Psoas muscle (tissue), 8 donors: ENCODE data around the gene GABRR2. TPM values are rescaled to one million over a fixed set of nuclear protein-coding genes. Genes with fewer than 3 reads are reported as not detected.

ENCODE experiments used
- ATAC-seq, 4 donors: fragments of 200-7000 bp; cut with Tn5 transposase; one replicate each; pipeline ENCODE4 v1.9.1; 2020; ENCODE audit warnings: moderate library complexity in 3 of 4, mild to moderate bottlenecking in 2 of 4
- DNase-seq, 2 donors: peaks; one replicate each; pipeline ENCODE4 v3.0.0-alpha.2; 2020
- H3K27ac ChIP-seq: fragments of 200-600 bp; one replicate; pipeline ENCODE4 v1.8.0; 2022
- H3K27me3 ChIP-seq, 3 donors: fragments of 200-600 bp in 1 of 3; one replicate each; pipeline versions ENCODE4 v1.6.1 to v1.8.0; 2013 to 2022; ENCODE audit warnings: low read length in 2 of 3, mild to moderate bottlenecking in 2 of 3, moderate library complexity in 1 of 3; ENCODE audit not compliant: insufficient read depth in 3 of 3
- H3K36me3 ChIP-seq, 2 donors: fragments of 200-600 bp in 1 of 2; one replicate each; pipeline versions ENCODE4 v1.6.1 to v1.8.0; 2013 to 2022; ENCODE audit warnings: low read depth in 1 of 2, mild to moderate bottlenecking in 1 of 2, moderate library complexity in 1 of 2; ENCODE audit not compliant: insufficient read depth in 1 of 2
- H3K4me1 ChIP-seq: fragments of 200-600 bp; one replicate; pipeline ENCODE4 v1.8.0; 2022
- H3K4me3 ChIP-seq: fragments of 200-600 bp; one replicate; pipeline ENCODE4 v1.8.0; 2022; ENCODE audit warnings: mild to moderate bottlenecking
- H3K9me3 ChIP-seq: fragments of 200-600 bp; one replicate; pipeline ENCODE4 v1.8.0; 2022
- CTCF ChIP-seq: fragments of 200-600 bp; IDR thresholded peaks from one replicate; pipeline ENCODE4 v1.8.0; 2022; ENCODE audit warnings: antibody characterized with exemption
- WGBS, 3 donors: extraction: QIAGEN DNeasy Blood & Tissue Kit; methylation state at CpG; one replicate each; pipeline versions ENCODE4 v1.1.6 to v1.1.7; 2013; 5-methylcytosine and 5-hydroxymethylcytosine counted together
- intact Hi-C, 2 donors: fragments of 100-400 bp; cut with DNase I; formaldehyde crosslinking; loops; one replicate each; pipeline versions ENCODE4 v1.11.0 to v1.14.2; 2022
- polyA plus RNA-seq, 3 donors: library from polyadenylated mRNA; stranded (reverse); fragments of 200-250 nt; gene quantifications; one replicate each; pipeline ENCODE4 v1.2.3, GENCODE V29; 2013
- total RNA-seq, 4 donors: library from RNA; stranded (reverse); fragmentation: NEBNext Ultra II Directional in 2 of 4; extraction: Animal tissue kit (Norgen Biotek cat#: 25700) in 2 of 4; gene quantifications; one replicate each; pipeline versions ENCODE4 v1.2.1 to v1.2.4, GENCODE V29; 2021 to 2023
- donor health status: healthy with polysubstance abuse.
- donor health status: DM: no; HTN: no; CAD: no; lungs with moderate emphysema.
- donor health status: Bipolar disorder and iron deficiency.
- donor health status: healthy.
- donor health status: DM: yes; HTN: yes; CAD: no.
- donor health status: DM: no; HTN: no; CAD: no.
- donor health status: DM: no; HTN: no; CAD: no.
- donor health status: DM: yes; HTN: yes; CAD: no.

GABRR2 gene
- total and polyA plus RNA-seq, 7 donors: 0.34 to 4.3 (median 0.71) TPM

DNA sequence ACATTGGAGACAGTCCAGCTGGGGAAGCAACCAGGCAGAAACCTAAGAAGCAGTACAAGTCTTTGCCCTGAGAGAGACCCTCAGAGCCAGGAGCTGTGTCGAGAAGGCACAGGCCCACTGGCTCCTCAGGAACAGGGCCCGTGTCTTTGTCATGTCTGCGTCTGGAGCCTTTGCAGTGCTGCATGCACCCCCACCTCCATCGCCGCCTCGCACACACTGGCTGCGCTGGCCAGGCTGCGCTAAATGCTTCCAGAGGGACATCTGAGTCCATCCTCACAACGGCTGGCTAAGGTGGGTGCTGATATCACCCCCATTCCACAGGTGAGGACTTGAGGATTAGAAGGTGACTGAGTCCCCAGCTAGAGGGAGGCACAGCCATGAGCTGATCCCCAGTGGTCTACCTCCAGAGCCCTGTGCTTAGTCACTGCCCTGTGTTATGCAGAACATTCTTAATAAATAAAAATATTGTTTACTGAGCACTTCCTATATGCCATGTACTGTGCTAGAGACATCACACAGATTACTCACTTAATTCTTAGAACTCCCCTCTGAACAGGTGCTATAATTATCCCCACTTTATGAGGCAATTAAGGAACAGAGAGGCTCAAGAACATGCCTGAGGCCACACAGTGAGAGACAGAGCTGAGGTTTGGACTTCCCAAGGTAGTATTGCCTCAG, 27.6 kb downstream of the GABRR2 start:
- intact Hi-C loops: no loop called here
- no peak for ATAC-seq
- no peaks in the 10 kb centered on the region for H3K36me3 ChIP-seq
- no peak overlapping the region for H3K27ac ChIP-seq
- no peak for TF ChIP-seq CTCF
- H3K9me3 ChIP-seq: no peaks in the 10 kb centered on the region
- no peak overlapping the region for H3K4me3 ChIP-seq
- WGBS, 3 donors: 86 to 91% (median 89%) methylated on average over 9 of the region's 9 CpGs
- no peaks in the 10 kb centered on the region for H3K27me3 ChIP-seq
- DNase-seq: no peak
- H3K4me1 ChIP-seq: no peaks in the 10 kb centered on the region

DNA sequence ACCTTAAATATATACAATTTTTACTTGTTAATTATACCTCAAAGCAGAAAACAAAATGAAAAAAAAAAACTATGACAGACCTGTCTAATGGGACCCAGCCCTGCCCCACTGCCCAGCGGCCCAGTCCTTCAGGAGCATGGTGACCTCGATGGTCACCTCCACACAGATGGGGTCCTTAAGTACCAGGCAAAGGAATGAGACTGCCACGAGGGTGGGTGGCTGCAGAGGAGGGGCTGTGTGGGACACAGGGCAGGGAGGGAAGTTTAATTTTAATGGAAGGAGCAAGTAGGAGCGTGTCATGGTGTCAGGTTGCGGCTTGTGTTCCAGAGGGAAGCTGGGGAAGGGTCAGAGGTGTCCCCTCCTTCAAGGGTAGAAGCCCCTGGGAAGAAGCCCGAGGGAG, 28.6 kb downstream of the GABRR2 start:
- no peak for TF ChIP-seq CTCF
- Histone ChIP-seq H3K27me3 (no peaks in the 10 kb centered on the region), H3K4me3 (no peak overlapping the region), H3K9me3 (no peaks in the 10 kb centered on the region), H3K36me3 (no peaks in the 10 kb centered on the region), H3K4me1 (no peaks in the 10 kb centered on the region), H3K27ac (no peak overlapping the region)
- DNase-seq (no peak), ATAC-seq (no peak)
- intact Hi-C loops: no loop called here
- 63 to 72% (median 67%) methylated on average over 6 of the region's 6 CpGs for whole genome bisulfite sequencing, 3 donors

- no peaks in the 10 kb centered on the region for H3K9me3 ChIP-seq
- DNase-seq (no peak), ATAC-seq (no peak)
- TF ChIP-seq CTCF: no peak
- intact Hi-C loops: no loop called here
- H3K4me1 ChIP-seq: no peaks in the 10 kb centered on the region
- no peaks in the 10 kb centered on the region for H3K36me3 ChIP-seq
- no peaks in the 10 kb centered on the region for H3K27me3 ChIP-seq
- no peak overlapping the region for H3K4me3 ChIP-seq
- WGBS, 3 donors: 75 to 79% (median 77%) methylated on average over 15 of the region's 15 CpGs
- no peak overlapping the region for H3K27ac ChIP-seq
Observed at GRCh38 chr6:89284963-89285735, 29.9 kb downstream of the GABRR2 start.

GRCh38 chr6:89284081-89284480, 31.0 kb downstream of the GABRR2 start:
- intact Hi-C loops: no loop called here
- H3K27ac ChIP-seq: no peak overlapping the region
- H3K27me3 ChIP-seq: no peaks in the 10 kb centered on the region
- TF ChIP-seq CTCF: no peak
- ATAC-seq (no peak), DNase-seq (no peak)
- H3K4me3 ChIP-seq: no peak overlapping the region
- 91 to 93% (median 92%) methylated on average over 3 of the region's 3 CpGs for WGBS, 3 donors
- no peaks in the 10 kb centered on the region for H3K4me1 ChIP-seq
- H3K9me3 ChIP-seq: no peaks in the 10 kb centered on the region
- H3K36me3 ChIP-seq: no peaks in the 10 kb centered on the region
